ENCODE measurements around the gene BTBD2. TPM values are rescaled to one million over a fixed set of nuclear protein-coding genes. Genes with fewer than 3 reads are reported as not detected.

BTBD2 gene
- total RNA-seq, 1 donor from 2014 or later = 62.0 TPM

GRCh38 chr19:1935484-1936208 is 79.9 kb downstream of the BTBD2 start:
- H3K4me1 ChIP-seq = peaks cover 10% of the 10 kb centered on the region
- no peaks in the 10 kb centered on the region for H3K36me3 ChIP-seq
- DNase-seq = no peak
- no peaks in the 10 kb centered on the region for H3K27me3 ChIP-seq (ENCODE audit: low read depth)
- no peak overlapping the region for H3K27ac ChIP-seq
- TF ChIP-seq CTCF (IDR thresholded peaks at IDR 0.05) = no peak
- intact Hi-C loops (cut with DNase I) = no loop called here
- H3K9me3 ChIP-seq = no peaks in the 10 kb centered on the region
- ATAC-seq = no peak
- H3K4me3 ChIP-seq = no peak overlapping the region

Other genes starting within 250 kb of the BTBD2 start
- gene ATP8B3, start 203.4 kb downstream of the BTBD2 start, total RNA-seq = 2.1 TPM
- 29.1 TPM for gene REXO1, start 167.2 kb downstream of the BTBD2 start, total RNA-seq
- 22.2 TPM for gene KLF16, start 152.1 kb downstream of the BTBD2 start, total RNA-seq
- 76.4 TPM for gene ABHD17A, start 130.2 kb downstream of the BTBD2 start, total RNA-seq
- gene ADAT3, start 110.3 kb downstream of the BTBD2 start, total RNA-seq = 6.2 TPM
- 65.0 TPM for gene SCAMP4, start 110.3 kb downstream of the BTBD2 start, total RNA-seq
- gene CSNK1G2, start 74.5 kb downstream of the BTBD2 start, total RNA-seq = 55.4 TPM
- gene MKNK2, start 35.5 kb upstream of the BTBD2 start, total RNA-seq = 268 TPM
- 69.2 TPM for gene MOB3A, start 80.6 kb upstream of the BTBD2 start, total RNA-seq
- 7.4 TPM for gene IZUMO4, start 81.2 kb upstream of the BTBD2 start, total RNA-seq
- 99.5 TPM for gene AP3D1, start 135.9 kb upstream of the BTBD2 start, total RNA-seq
- 33.0 TPM for gene DOT1L, start 148.2 kb upstream of the BTBD2 start, total RNA-seq
- 52.0 TPM for gene PLEKHJ1, start 220.6 kb upstream of the BTBD2 start, total RNA-seq
- 55.6 TPM for gene SF3A2, start 221.1 kb upstream of the BTBD2 start, total RNA-seq
- 1.9 TPM for gene AMH, start 233.6 kb upstream of the BTBD2 start, total RNA-seq
- not detected for gene JSRP1, start 240.7 kb upstream of the BTBD2 start, total RNA-seq